HUES6 (cell line): ENCODE measurements around the gene KLHL26.
A peak's percentile ranks its signal among the peaks of the same experiment; 100 is the strongest.

Experiments
- H3K27ac ChIP-seq: 2 replicates; pipeline ENCODE4 v1.7.0; 2013; ENCODE audit warnings: low read depth, mild to moderate bottlenecking, low read length, inconsistent platforms
- H3K27me3 ChIP-seq: 2 replicates; pipeline ENCODE4 v1.6.1; 2013; ENCODE audit warnings: low read length; ENCODE audit not compliant: control insufficient read depth, insufficient read depth
- H3K36me3 ChIP-seq: 2 replicates; pipeline ENCODE4 v1.6.1; 2013; ENCODE audit warnings: low read length; ENCODE audit not compliant: control insufficient read depth, insufficient read depth
- H3K4me1 ChIP-seq: 2 replicates; pipeline ENCODE4 v1.6.1; 2013; ENCODE audit warnings: low read length; ENCODE audit not compliant: control insufficient read depth, insufficient read depth
- H3K4me3 ChIP-seq: 2 replicates; pipeline ENCODE4 v1.5.1; 2013; ENCODE audit warnings: low read depth, low read length
- H3K9ac ChIP-seq: one replicate; pipeline ENCODE4 v1.6.1; 2013; ENCODE audit warnings: mild to moderate bottlenecking, low read length
- H3K9me3 ChIP-seq: 2 replicates; pipeline ENCODE4 v1.6.1; 2013; ENCODE audit warnings: low read depth, low read length; ENCODE audit not compliant: control insufficient read depth, insufficient read depth

The KLHL26 gene

GRCh38 chr19:18644196-18645034 is 7.6 kb downstream of the KLHL26 start:
- Histone ChIP-seq H3K9me3 (no peaks in the 10 kb centered on the region), H3K27ac (no peak overlapping the region), H3K27me3 (no peaks in the 10 kb centered on the region), H3K4me1 (peaks cover 29% of the 10 kb centered on the region), H3K9ac (no peak overlapping the region), H3K4me3 (no peak overlapping the region), H3K36me3 (no peaks in the 10 kb centered on the region)

- Histone ChIP-seq H3K4me1 (peaks cover 34% of the 10 kb centered on the region), H3K27me3 (no peaks in the 10 kb centered on the region), H3K36me3 (no peaks in the 10 kb centered on the region), H3K9me3 (no peaks in the 10 kb centered on the region), H3K27ac (no peak overlapping the region), H3K9ac (no peak overlapping the region), H3K4me3 (no peak overlapping the region)
Measured at GRCh38 chr19:18645035-18645511, 8.2 kb downstream of the KLHL26 start.

- no peaks in the 10 kb centered on the region for H3K9me3 ChIP-seq
- H3K27me3 ChIP-seq, result peaks cover 4% of the 10 kb centered on the region; the same call in 1 of the 2 replicates
- no peak overlapping the region for H3K9ac ChIP-seq
- no peaks in the 10 kb centered on the region for H3K36me3 ChIP-seq
- peaks cover 51% of the 10 kb centered on the region for H3K4me1 ChIP-seq
- no peak overlapping the region for H3K27ac ChIP-seq
- no peak overlapping the region for H3K4me3 ChIP-seq
Measured at GRCh38 chr19:18646535-18647370, 9.9 kb downstream of the KLHL26 start.

DNA sequence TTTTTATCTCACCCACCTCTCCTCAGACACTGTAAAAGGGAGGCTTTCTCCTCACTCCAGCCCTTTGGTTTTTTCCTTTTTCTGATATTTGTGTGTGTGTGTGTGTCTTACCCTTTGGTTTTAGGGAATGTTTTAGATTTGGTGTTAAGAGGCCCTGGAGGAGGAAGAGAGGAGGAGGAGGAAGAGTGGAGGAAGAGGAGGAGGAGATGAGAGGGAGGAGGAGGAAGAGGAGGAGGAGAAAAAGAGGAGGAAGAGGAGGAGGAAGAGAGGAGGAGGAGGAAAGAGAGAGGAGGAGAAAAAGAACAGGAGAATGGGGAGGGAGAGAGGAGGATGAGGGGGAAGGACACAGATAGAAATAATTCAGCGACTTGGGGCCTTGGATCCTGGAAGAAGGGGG is 10.5 kb downstream of the KLHL26 start:
- no peak overlapping the region for H3K4me3 ChIP-seq
- no peaks in the 10 kb centered on the region for H3K9me3 ChIP-seq
- peaks cover 4% of the 10 kb centered on the region; the same call in 1 of the 2 replicates for H3K27me3 ChIP-seq
- no peak overlapping the region for H3K9ac ChIP-seq
- H3K4me1 ChIP-seq, result peaks cover 54% of the 10 kb centered on the region
- H3K27ac ChIP-seq, result no peak overlapping the region
- H3K36me3 ChIP-seq, result no peaks in the 10 kb centered on the region

DNA sequence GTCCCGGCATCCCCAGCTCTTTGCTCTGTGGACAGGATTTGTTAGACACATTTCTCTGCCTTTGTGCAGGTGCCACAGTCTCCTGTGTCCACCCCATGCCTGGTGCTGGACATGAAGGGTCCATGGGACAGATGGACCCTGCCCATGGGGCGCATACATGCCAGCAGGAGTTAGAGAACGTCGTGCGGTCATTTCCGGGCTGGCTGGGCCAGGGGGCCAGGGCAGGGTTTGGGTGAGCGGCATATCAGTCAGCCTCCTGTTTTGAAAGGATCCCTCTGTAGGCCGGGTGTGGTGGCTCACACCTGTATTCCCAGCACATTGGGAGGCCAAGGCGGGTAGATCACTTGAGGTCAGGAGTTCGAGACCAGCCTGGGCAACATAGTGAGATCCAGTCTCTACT is 11.0 kb downstream of the KLHL26 start:
- no peaks in the 10 kb centered on the region for H3K36me3 ChIP-seq
- peaks cover 54% of the 10 kb centered on the region for H3K4me1 ChIP-seq
- H3K27ac ChIP-seq, result no peak overlapping the region
- no peak overlapping the region for H3K9ac ChIP-seq
- H3K27me3 ChIP-seq, result peaks cover 4% of the 10 kb centered on the region; the same call in 1 of the 2 replicates
- H3K4me3 ChIP-seq, result no peak overlapping the region
- H3K9me3 ChIP-seq, result no peaks in the 10 kb centered on the region

GRCh38 chr19:18648973-18649315 is 12.1 kb downstream of the KLHL26 start:
- H3K27ac ChIP-seq, result no peak overlapping the region
- peaks cover 54% of the 10 kb centered on the region for H3K4me1 ChIP-seq
- peak overlapping the region; percentile 1 for H3K9ac ChIP-seq

GRCh38 chr19:18649371-18650020 is 12.7 kb downstream of the KLHL26 start:
- peak overlapping the region; percentile 67 for H3K9ac ChIP-seq
- no peak overlapping the region; the same call in 1 of the 2 replicates for H3K27ac ChIP-seq
- H3K27me3 ChIP-seq, result peaks cover 4% of the 10 kb centered on the region; the same call in 1 of the 2 replicates
- H3K4me3 ChIP-seq, result peak overlapping the region; percentile 34; the same call in 1 of the 2 replicates
- H3K36me3 ChIP-seq, result no peaks in the 10 kb centered on the region
- H3K9me3 ChIP-seq, result no peaks in the 10 kb centered on the region
- H3K4me1 ChIP-seq, result peaks cover 50% of the 10 kb centered on the region

More at GRCh38 chr19:18648973-18649315, 12.1 kb downstream of the KLHL26 start:
- no peaks in the 10 kb centered on the region for H3K9me3 ChIP-seq
- H3K36me3 ChIP-seq, result no peaks in the 10 kb centered on the region
- peak overlapping the region; percentile 34; the same call in 1 of the 2 replicates for H3K4me3 ChIP-seq
- peaks cover 4% of the 10 kb centered on the region; the same call in 1 of the 2 replicates for H3K27me3 ChIP-seq

DNA sequence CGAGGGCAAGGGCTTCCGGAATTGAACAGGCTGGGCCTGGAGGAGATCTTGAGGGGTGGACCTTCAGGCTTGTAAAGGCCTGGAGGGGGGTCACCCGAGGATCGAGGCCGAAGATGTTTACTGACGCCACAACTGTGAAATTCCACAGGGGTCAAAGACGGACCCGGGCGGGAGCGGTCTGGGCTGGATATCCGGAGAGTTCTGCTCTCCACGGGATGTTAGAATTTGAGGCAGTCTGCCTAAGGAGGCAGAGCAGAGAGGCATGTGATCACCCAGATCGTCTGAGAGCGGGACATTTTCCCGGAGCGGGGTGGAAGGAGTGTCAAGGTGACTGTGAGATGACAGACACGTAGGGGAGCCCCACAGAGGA is 13.2 kb downstream of the KLHL26 start:
- Histone ChIP-seq H3K9ac (peak overlapping the region; percentile 67), H3K4me1 (peaks cover 46% of the 10 kb centered on the region), H3K27ac (no peak overlapping the region; the same call in 1 of the 2 replicates), H3K36me3 (no peaks in the 10 kb centered on the region), H3K9me3 (no peaks in the 10 kb centered on the region), H3K27me3 (peaks cover 4% of the 10 kb centered on the region; the same call in 1 of the 2 replicates), H3K4me3 (peak overlapping the region; percentile 34; the same call in 1 of the 2 replicates)

GRCh38 chr19:18650468-18651041 is 13.7 kb downstream of the KLHL26 start:
- H3K9me3 ChIP-seq, result no peaks in the 10 kb centered on the region
- H3K4me1 ChIP-seq, result peaks cover 42% of the 10 kb centered on the region
- no peak overlapping the region; the same call in 1 of the 2 replicates for H3K4me3 ChIP-seq
- peaks cover 4% of the 10 kb centered on the region; the same call in 1 of the 2 replicates for H3K27me3 ChIP-seq
- H3K27ac ChIP-seq, result no peak overlapping the region; the same call in 1 of the 2 replicates
- H3K36me3 ChIP-seq, result no peaks in the 10 kb centered on the region
- H3K9ac ChIP-seq, result peak overlapping the region; percentile 67

DNA sequence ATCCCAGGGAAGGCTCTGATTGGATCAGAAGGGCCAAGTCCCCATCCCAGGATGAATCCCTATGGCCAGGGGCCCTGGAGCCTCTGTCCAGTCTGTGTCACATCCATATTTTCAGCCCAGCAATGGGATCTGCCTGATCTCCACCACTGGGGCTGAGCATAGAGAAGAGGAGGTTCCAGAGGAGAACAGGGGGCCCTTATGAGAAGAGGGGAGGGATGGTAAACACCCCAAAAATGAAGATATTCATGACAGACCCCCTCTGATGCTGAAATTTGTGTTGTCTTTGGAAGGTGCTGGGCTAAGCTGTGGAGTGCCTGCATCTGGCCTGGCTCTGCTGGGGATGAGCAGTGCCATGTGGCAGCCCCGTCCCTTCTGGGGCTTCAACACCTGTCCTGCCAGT is 14.5 kb downstream of the KLHL26 start:
- H3K9me3 ChIP-seq, result no peaks in the 10 kb centered on the region
- no peak overlapping the region for H3K27ac ChIP-seq
- no peak overlapping the region for H3K9ac ChIP-seq
- no peaks in the 10 kb centered on the region for H3K36me3 ChIP-seq
- H3K27me3 ChIP-seq, result peaks cover 4% of the 10 kb centered on the region; the same call in 1 of the 2 replicates
- no peak overlapping the region for H3K4me3 ChIP-seq
- H3K4me1 ChIP-seq, result peaks cover 42% of the 10 kb centered on the region
